CD14-positive monocyte (primary cell): ENCODE measurements around the gene BRAF. TPM values are rescaled to one million over a fixed set of nuclear protein-coding genes. Genes with fewer than 3 reads are reported as not detected.

Experiments
- DNase-seq, 3 donors: peaks; one replicate each; pipeline ENCODE4 v3.0.0-alpha.2; 2011 to 2022
- H2AFZ ChIP-seq: 2 replicates; pipeline ENCODE4 v1.6.0; 2012; ENCODE audit warnings: mild to moderate bottlenecking, low read depth, low read length, inconsistent platforms; ENCODE audit not compliant: insufficient read depth, poor library complexity, severe bottlenecking
- H3K27ac ChIP-seq, 2 donors: 1 replicate in 1 of 2; 2 replicates in 1 of 2; pipeline ENCODE4 v1.5.1; 2012 to 2013; ENCODE audit warnings: low read length in 2 of 2, control low read depth in 1 of 2, inconsistent platforms in 1 of 2, low read depth in 1 of 2, mild to moderate bottlenecking in 1 of 2
- H3K27me3 ChIP-seq, 2 donors: one replicate each; pipeline versions ENCODE4 v1.6.0 to v1.6.1; 2011 to 2013; ENCODE audit warnings: low read length in 2 of 2; ENCODE audit not compliant: control insufficient read depth in 2 of 2, insufficient read depth in 2 of 2
- H3K36me3 ChIP-seq, 2 donors: replicated peaks in 1 of 2; 1 replicate in 1 of 2; 2 replicates in 1 of 2; pipeline versions ENCODE4 v1.5.1 to v1.6.1; 2012 to 2013; ENCODE audit warnings: low read length in 2 of 2, control low read depth in 1 of 2, inconsistent platforms in 1 of 2, mild to moderate bottlenecking in 1 of 2; ENCODE audit not compliant: insufficient read depth in 2 of 2, control insufficient read depth in 1 of 2
- H3K4me1 ChIP-seq, 2 donors: 1 replicate in 1 of 2; 2 replicates in 1 of 2; pipeline versions ENCODE4 v1.5.1 to v1.6.1; 2012 to 2013; ENCODE audit warnings: low read length in 2 of 2, control low read depth in 1 of 2, inconsistent platforms in 1 of 2, mild to moderate bottlenecking in 1 of 2, moderate library complexity in 1 of 2; ENCODE audit not compliant: insufficient read depth in 2 of 2, control insufficient read depth in 1 of 2
- H3K4me2 ChIP-seq: replicated peaks from 2 replicates; pipeline ENCODE3; 2012; ENCODE audit warnings: low read length, moderate library complexity, mild to moderate bottlenecking; ENCODE audit not compliant: poor library complexity, severe bottlenecking; ENCODE audit errors: extremely low read depth
- H3K4me3 ChIP-seq, 3 experiments: fragments of 200-600 bp in 1 of 3; sonication (generic) in 1 of 3; replicated peaks in 1 of 3; 1 replicate in 2 of 3; 2 replicates in 1 of 3; pipeline ENCODE4 v1.5.1; 2011 to 2013; ENCODE audit warnings: low read length in 3 of 3, mild to moderate bottlenecking in 3 of 3, control low read depth in 2 of 3, low read depth in 2 of 3, inconsistent platforms in 1 of 3, moderate library complexity in 1 of 3
- H3K79me2 ChIP-seq: 2 replicates; pipeline ENCODE4 v1.6.0; 2012; ENCODE audit warnings: mild to moderate bottlenecking, control low read depth, inconsistent platforms, low read length, moderate library complexity; ENCODE audit not compliant: insufficient read depth
- H3K9ac ChIP-seq: 2 replicates; pipeline ENCODE4 v1.6.0; 2017; ENCODE audit warnings: low read length, mild to moderate bottlenecking; ENCODE audit not compliant: insufficient read depth, poor library complexity, severe bottlenecking
- H3K9me3 ChIP-seq, 2 donors: replicated peaks in 1 of 2; 1 replicate in 1 of 2; 2 replicates in 1 of 2; pipeline versions ENCODE4 v1.5.1 to v1.6.1; 2012 to 2013; ENCODE audit warnings: low read length in 2 of 2, control low read depth in 1 of 2; ENCODE audit not compliant: control insufficient read depth in 1 of 2, insufficient read depth in 1 of 2
- H4K20me1 ChIP-seq: 2 replicates; pipeline ENCODE4 v1.6.0; 2012; ENCODE audit warnings: mild to moderate bottlenecking, low read length, control low read depth, moderate library complexity; ENCODE audit not compliant: insufficient read depth
- H3K27ac Mint-ChIP-seq, 7 donors: one replicate each; pipeline ENCODE4 v1.8.0; 2020; ENCODE audit warnings: mild to moderate bottlenecking in 7 of 7, mixed read lengths in 7 of 7, moderate library complexity in 6 of 7, inconsistent platforms in 2 of 7
- H3K27me3 Mint-ChIP-seq, 3 donors: one replicate each; pipeline ENCODE4 v1.8.0; 2021 to 2022; ENCODE audit warnings: low read depth in 3 of 3, mild to moderate bottlenecking in 3 of 3, mixed read lengths in 3 of 3, moderate library complexity in 3 of 3, inconsistent platforms in 1 of 3
- H3K36me3 Mint-ChIP-seq, 2 donors: one replicate each; pipeline ENCODE4 v1.8.0; 2020; ENCODE audit warnings: mixed read lengths in 2 of 2, inconsistent platforms in 1 of 2, mild to moderate bottlenecking in 1 of 2
- H3K4me1 Mint-ChIP-seq: one replicate; pipeline ENCODE4 v1.8.0; 2020; ENCODE audit warnings: mild to moderate bottlenecking, mixed read lengths
- H3K4me3 Mint-ChIP-seq, 2 donors: one replicate each; pipeline ENCODE4 v1.8.0; 2020; ENCODE audit warnings: mild to moderate bottlenecking in 2 of 2, mixed read lengths in 2 of 2, moderate library complexity in 1 of 2
- H3K9me3 Mint-ChIP-seq, 7 donors: one replicate each; pipeline ENCODE4 v1.8.0; 2020 to 2022; ENCODE audit warnings: mixed read lengths in 7 of 7, mild to moderate bottlenecking in 6 of 7, moderate library complexity in 6 of 7, inconsistent platforms in 2 of 7
- CTCF ChIP-seq: fragments of 200-600 bp; IDR thresholded peaks from one replicate; pipeline ENCODE4 v1.8.0; 2022; ENCODE audit warnings: antibody characterized with exemption, mild to moderate bottlenecking
- WGBS: methylation state at CpG from one replicate; pipeline ENCODE4 v1.1.5; 2013; ENCODE audit warnings: missing lambda C conversion rate; ENCODE audit not compliant: insufficient coverage; 5-methylcytosine and 5-hydroxymethylcytosine counted together
- intact Hi-C, 2 donors: fragments of 100-400 bp; cut with micrococcal nuclease; formaldehyde crosslinking; loops; one replicate each; pipeline versions ENCODE4 v1.15.0 to v1.15.1; 2023
- polyA plus RNA-seq, 3 donors: library from polyadenylated mRNA; depleted of rRNA in 1 of 3; unstranded in 2 of 3; stranded (reverse) in 1 of 3; fragments of 300-500 nt in 2 of 3; fragments of >200 nt in 1 of 3; fragmentation: Illumina TruSeq in 2 of 3; gene quantifications; 1 replicate in 2 of 3; 2 replicates in 1 of 3; pipeline ENCODE4 v1.2.3, GENCODE V29; 2012 to 2021

BRAF gene
- polyA plus RNA-seq, 3 donors: 3.8 to 10.0 (median 5.6) TPM

DNA sequence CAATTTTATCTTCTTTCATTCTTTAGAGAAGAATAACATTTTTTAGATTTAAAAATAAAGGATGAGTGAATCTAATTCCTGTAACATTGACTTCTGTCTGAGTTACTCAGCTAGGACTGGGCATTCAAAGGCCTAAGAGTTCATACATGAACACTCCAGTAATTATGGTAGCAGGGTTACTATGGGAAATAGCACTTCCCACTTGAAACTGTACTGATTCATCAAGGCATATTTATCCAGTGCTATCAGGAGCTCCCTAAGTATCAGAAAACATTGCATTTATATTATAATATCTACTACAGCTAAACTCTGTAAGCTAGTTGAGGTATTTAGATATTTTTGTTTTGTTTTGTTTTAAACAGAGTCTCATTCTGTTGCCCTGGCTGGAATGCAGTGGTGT lies 186.4 kb downstream of the BRAF start:
- Mint-ChIP-seq H3K27me3 (no peaks in the 10 kb centered on the region), H3K36me3 (peaks cover 33 to 38% of the 10 kb centered on the region in 2 donors), H3K4me1 (no peaks in the 10 kb centered on the region), H3K27ac (no peak overlapping the region), H3K4me3 (no peak overlapping the region), H3K9me3 (peaks cover 0 to under 1% (median 0%) of the 10 kb centered on the region in 7 donors)
- intact Hi-C loops: no loop called here
- Histone ChIP-seq H3K79me2 (no peaks in the 10 kb centered on the region), H3K9ac (no peak overlapping the region), H3K9me3 (no peaks in the 10 kb centered on the region), H3K4me2 (no peak overlapping the region), H3K4me1 (no peaks in the 10 kb centered on the region), H2AFZ (no peak overlapping the region), H3K4me3 (no peak overlapping the region), H3K27ac (no peak overlapping the region), H3K36me3 (peaks cover 29 to 31% of the 10 kb centered on the region in 2 donors), H3K27me3 (no peaks in the 10 kb centered on the region), H4K20me1 (no peaks in the 10 kb centered on the region)
- no peak for DNase-seq
- TF ChIP-seq CTCF: no peak

DNA sequence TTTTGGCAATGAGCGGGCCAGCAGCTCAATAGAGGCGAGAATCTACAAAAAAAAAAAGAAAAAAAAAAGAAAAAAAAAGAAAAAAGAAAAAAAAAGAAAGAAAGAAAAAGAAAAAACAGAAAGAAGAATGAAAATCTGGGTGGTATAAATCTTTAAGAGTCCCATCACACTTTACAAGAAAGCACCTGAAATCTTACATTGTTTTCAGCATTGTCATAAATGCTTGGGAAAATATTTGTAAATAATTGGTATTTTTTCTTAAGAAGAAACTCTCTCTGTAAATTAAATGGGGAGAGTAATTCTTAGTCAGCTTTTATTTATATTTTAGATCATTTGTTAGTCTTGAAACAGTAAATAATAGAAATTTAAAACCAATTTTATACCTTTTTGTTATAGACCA lies 190.0 kb downstream of the BRAF start:
- DNase-seq: no peak
- H3K4me2 ChIP-seq: no peak overlapping the region
- H3K36me3 ChIP-seq: peaks cover 24 to 32% of the 10 kb centered on the region in 2 donors
- no peaks in the 10 kb centered on the region for H4K20me1 ChIP-seq
- no peak overlapping the region for H2AFZ ChIP-seq
- no peaks in the 10 kb centered on the region for H3K27me3 ChIP-seq
- Mint-ChIP-seq H3K4me1 (no peaks in the 10 kb centered on the region), H3K27ac (no peak overlapping the region), H3K36me3 (peaks cover 32 to 49% of the 10 kb centered on the region in 2 donors), H3K9me3 (no peaks in the 10 kb centered on the region), H3K27me3 (no peaks in the 10 kb centered on the region), H3K4me3 (no peak overlapping the region)
- no peak overlapping the region for H3K27ac ChIP-seq
- WGBS: no CpG with 5 or more reads among the region's 2 CpGs
- H3K79me2 ChIP-seq: no peaks in the 10 kb centered on the region
- H3K9me3 ChIP-seq: no peaks in the 10 kb centered on the region
- no peak overlapping the region for H3K4me3 ChIP-seq
- intact Hi-C loops: no loop called here
- TF ChIP-seq CTCF: no peak
- H3K9ac ChIP-seq: no peak overlapping the region
- no peaks in the 10 kb centered on the region for H3K4me1 ChIP-seq
